Effector CD4-positive, alpha-beta T cell (primary cell): ENCODE results near the gene TSKU.

Experiments
- DNase-seq: peaks from one replicate; pipeline ENCODE4 v3.0.0-alpha.2; 2020

Gene TSKU

GRCh38 chr11:76830639-76831327 is 47.6 kb downstream of the TSKU start:
- DNase-seq, result no peak

- no peak for DNase-seq
Measured at GRCh38 chr11:76831686-76832310, 48.6 kb downstream of the TSKU start.

GRCh38 chr11:76832361-76832760 is 49.2 kb downstream of the TSKU start:
- no peak for DNase-seq

GRCh38 chr11:76834151-76834550 is 51.0 kb downstream of the TSKU start:
- DNase-seq, result no peak

GRCh38 chr11:76835036-76835435 is 51.9 kb downstream of the TSKU start:
- no peak for DNase-seq

- no peak for DNase-seq
Measured at GRCh38 chr11:76835928-76836612, 52.9 kb downstream of the TSKU start.

GRCh38 chr11:76836613-76837291 is 53.6 kb downstream of the TSKU start:
- DNase-seq, result no peak

- DNase-seq, result no peak
Measured at GRCh38 chr11:76837696-76838677, 54.8 kb downstream of the TSKU start.

GRCh38 chr11:76838678-76839068 is 55.5 kb downstream of the TSKU start:
- DNase-seq, result no peak

- no peak for DNase-seq
Measured at GRCh38 chr11:76839311-76839710, 56.2 kb downstream of the TSKU start.

- DNase-seq, result no peak
Measured at GRCh38 chr11:76841923-76842452, 58.8 kb downstream of the TSKU start.

GRCh38 chr11:76843907-76844306 is 60.8 kb downstream of the TSKU start:
- no peak for DNase-seq

GRCh38 chr11:76844511-76844910 is 61.4 kb downstream of the TSKU start:
- DNase-seq, result no peak

- no peak for DNase-seq
Measured at GRCh38 chr11:76845069-76845468, 61.9 kb downstream of the TSKU start.

GRCh38 chr11:76846441-76846840 is 63.3 kb downstream of the TSKU start:
- DNase-seq, result no peak
